ENCODE data around the gene RETSAT.
"Not testable (repeated sequence)": the region's sequence is repeated elsewhere in the genome, so short reads cannot be mapped to it uniquely, and the experiment has no call there.

Gene RETSAT

GRCh38 chr2:85329701-85330100, 24.6 kb downstream of the RETSAT start:
- not testable (repeated sequence) for DNase-seq

GRCh38 chr2:85329181-85329651, 25.1 kb downstream of the RETSAT start:
- DNase-seq: no peak

GRCh38 chr2:85327822-85328617, 26.3 kb downstream of the RETSAT start, which contains the start of gene TGOLN2:
TGOLN2 (minus strand) TSS chr2:85327989; CDS start chr2:85327962, 27 bp downstream.
- DNase-seq: peak; percentile 93

- peak; percentile 40 for DNase-seq
Measured at GRCh38 chr2:85327160-85327821, 27.0 kb downstream of the RETSAT start.

DNA sequence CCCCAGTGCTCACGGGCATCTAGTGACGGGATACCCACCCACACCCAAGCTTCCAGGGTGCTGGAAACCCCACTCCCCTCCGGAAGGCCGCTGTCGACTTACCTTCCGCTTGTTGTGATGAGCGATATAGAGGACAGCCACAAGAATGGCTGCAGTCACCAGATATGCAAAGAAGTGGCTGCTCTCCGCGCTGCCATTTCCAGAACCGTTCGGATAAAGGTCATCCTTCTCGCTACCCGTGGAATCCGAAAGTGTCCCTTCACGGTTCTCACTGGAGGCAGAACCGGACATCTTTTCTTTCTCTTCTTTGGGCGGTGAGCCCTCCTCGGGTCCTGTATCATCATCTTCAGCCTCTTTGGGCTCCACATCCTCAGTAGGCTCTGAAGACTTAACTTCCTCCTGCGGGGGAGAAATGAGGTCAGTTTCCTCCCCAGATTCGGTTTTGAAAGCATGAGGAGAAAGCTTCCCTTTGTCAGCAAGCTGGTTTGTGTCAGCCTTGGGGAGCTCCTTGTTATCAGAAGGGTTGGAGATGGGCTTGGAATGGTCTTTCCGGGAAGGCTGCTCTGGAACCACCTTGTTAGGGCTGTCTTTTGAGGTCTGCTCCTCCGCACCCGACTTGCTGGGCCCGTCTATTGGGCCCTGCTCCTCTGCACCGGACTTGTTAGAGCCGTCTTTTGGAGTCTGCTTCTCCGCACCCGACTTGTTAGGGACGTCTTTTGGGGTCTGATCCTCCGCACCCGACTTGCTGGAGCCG, 27.7 kb downstream of the RETSAT start:
- no peak for DNase-seq

GRCh38 chr2:85325466-85325811, 28.9 kb downstream of the RETSAT start:
- DNase-seq: no peak

DNA sequence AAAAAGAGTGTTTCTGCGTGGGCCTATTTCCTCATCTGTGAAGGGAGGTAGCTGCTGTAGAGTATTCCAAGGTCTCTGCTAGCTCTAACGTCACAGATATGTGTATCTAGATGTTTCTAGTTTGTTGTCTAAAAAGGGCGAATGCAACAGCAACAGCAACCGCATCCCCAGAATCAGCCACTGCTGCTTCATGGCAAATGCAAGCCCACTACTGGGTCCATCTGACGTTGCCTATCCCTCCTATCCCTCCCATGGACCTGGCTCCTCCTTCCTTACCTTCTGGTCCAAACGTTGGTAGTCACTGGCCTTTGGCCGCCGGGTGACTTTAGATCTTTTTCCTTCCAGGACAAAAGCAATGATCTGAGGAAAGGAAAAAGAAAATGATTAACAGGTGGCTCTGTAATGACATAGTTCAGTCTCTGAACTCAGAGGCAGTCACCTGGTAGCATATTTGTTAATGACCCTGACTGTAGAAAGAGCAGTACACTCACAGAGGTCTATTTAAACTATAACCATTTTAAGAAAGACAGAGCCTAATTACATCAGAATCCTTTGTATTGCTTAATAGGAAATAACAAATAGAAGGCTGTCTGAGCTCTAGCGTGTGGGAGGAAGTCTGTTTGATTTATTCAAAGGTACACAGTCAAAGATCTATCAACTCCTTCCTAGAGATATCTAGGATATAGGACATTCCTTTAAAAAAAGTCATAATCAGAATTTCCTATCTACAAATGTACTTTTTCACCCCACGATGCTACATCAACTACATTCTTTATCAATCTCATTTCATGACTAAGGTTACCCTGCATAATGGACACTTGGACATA, 29.5 kb downstream of the RETSAT start:
- DNase-seq: no peak

DNA sequence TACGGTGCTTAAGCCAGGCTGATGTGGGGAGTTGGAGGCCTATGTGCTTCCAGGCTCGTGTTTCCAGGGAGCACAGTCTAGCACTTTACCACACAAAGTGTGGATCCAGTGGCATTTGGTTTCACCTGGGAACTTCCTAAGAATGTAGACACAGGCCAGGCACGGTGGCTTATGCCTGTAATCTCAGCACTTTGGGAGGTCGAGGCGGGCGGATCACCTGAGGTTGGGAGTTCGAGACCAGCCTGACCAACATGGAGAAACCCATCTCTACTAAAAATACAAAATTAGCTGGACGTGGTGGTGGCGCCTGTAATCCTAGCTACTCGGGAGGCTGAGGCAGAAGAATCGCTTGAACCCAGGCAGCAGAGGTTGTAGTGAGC, 30.4 kb downstream of the RETSAT start:
- not testable (repeated sequence) for DNase-seq

DNA sequence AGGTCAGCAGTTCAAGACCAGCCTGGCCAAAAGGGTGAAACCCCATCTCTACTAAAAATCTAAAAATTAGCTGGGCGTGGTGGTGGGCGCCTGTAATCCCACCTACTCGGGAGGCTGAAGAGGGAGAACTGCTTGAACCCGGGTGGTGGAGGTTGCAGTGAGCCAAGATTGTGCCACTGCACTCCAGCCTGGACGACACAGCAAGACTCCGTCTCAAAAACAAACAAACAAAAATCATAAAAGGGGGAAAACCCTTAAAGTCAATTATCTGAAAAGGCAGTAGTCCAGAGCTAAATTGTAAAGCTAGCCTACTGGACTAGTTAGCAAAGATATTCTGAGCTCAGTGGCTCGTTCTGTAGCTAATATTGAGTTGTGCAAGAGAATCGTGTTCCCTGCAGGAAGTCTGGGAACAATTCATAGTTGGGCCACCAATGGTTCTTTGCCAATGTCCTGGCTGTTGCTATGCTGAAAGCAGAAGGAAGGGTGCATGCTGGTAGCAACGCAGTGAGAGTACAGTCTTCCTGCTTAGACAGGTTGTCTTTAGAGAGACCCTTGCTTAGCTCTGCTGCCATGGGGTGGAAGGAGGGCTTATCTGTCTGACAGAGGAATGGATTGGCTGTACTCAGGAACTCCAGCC, 30.9 kb downstream of the RETSAT start:
- DNase-seq: no peak

GRCh38 chr2:85319796-85320195, 34.5 kb downstream of the RETSAT start:
- DNase-seq: no peak

DNA sequence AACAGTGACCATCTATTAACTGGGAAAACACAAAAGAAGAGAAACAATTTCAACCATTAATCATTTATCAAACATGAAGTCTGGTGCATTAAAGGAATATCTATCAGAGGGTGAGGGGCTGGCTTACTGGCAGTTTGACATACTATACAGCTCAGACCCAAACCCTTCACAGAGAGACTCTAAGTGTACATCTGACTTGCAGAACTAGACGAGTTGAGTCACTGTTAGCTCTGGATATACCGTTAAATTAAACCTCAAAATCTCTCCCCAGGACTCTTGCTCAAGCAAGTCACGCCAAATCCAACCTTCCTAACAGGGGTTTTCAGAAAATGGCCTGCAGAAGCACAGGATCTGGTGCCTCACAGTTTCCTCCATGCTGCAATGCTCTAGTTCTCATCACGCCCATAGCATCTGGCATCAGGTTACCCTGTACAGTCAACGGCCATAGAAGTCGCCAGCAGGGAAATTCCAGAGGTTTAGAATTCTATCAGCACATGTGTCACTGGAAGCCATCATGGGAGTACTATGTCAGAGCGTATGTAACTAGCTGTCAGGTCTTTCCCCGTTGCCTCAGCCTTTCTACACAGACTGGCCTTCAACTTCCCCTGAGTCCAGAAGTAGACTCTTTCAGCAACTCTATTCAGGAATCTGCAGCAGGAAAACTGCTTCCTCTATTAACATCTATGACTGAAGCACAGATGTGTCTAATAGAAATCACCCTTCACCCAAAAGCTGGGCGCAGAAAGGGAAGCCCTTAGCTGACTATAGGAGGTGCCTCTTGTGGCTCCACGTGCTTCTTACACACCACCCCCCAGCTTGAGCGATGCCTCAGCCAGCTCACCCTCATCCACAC, 35.9 kb downstream of the RETSAT start:
- no peak for DNase-seq

DNA sequence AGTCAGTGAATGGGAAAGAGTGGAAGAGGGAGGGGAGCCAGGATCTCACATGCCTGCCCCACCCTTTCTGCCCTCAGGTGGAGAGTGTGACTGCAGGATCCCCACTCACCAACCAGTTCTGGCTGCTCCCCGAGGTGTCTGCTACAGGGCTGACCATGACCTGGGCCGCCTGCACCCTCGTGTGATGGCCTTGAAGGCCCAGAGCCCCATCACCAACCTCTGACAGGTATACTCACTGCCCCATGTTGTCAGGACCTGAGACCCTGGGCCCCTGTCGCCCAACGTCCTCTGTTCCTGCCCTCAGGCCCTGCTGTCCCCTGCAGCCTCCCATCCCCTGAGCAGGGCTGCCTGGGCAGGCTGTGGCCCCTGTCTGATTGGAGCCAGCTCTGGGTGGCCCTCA, 38.4 kb downstream of the RETSAT start:
- not testable (repeated sequence) for DNase-seq

- no peak for DNase-seq
Measured at GRCh38 chr2:85314884-85315242, 39.5 kb downstream of the RETSAT start.

DNA sequence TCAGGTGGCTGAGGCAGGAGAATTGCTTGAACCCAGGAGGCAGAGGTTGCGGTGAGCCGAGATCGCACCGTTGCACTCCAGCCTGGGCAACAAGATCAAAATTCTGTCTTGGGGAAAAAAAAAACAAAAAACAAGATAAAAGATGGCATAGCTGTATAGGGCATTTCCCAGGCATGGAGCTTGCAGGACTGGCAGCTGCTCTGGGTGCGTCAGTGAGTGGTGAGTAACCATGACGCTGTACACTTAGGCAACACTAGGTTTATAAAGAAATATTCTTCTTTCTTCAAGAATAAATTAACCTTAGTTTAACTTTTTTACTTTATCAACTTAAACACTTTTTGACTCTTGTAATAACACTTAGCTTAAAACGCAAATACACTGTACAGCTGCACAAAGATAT, 41.9 kb downstream of the RETSAT start:
- no peak for DNase-seq

DNA sequence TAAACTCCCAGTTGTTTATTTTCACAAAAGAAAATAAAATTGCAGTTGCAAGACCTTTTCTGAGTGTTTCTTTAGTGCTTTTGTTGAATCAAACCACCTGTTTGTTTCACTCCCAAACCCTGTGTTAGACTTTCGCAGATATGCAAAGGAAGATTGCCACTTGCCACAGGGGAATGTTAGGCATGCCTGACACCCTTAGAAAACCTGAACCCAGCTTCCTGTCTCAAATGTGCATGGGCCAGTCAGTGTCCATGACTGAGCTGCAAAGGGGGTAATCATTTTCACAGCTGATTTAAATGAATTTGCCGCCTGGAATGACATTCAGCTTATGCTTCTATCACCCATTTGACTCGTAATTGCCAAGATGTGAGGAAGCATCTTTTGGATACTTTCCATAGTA, 44.0 kb downstream of the RETSAT start:
- no peak for DNase-seq

DNA sequence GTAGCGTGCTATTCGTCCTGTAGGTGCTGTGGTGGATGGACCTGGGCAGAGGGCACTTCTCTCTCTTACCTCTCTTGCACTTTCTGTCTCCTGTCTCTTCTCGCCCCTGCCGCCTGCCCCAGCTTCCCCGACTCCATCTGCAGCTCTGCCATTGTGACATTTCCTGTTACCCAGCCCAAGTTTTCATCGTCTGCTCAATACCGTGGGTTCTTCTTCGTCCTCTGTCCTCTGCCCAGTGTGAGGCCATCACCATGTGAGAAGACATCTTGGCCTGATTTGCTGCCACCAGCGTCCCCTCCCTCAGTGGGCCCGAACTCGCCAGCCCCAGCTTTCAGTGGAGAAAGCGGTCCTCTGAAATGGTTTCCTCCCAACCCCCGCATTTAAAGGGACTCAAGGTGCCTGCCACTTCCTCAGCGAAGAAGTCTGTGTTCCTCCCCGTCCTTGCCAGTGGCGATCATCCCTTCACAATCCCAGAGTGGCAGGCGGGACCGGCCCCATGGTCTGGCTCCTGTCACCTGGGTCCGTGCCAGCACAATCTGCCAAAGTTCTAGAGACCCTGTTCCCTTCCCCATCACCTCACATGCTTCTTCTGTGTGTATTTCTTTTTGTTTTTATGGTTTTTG, 44.5 kb downstream of the RETSAT start:
- DNase-seq: no peak

DNA sequence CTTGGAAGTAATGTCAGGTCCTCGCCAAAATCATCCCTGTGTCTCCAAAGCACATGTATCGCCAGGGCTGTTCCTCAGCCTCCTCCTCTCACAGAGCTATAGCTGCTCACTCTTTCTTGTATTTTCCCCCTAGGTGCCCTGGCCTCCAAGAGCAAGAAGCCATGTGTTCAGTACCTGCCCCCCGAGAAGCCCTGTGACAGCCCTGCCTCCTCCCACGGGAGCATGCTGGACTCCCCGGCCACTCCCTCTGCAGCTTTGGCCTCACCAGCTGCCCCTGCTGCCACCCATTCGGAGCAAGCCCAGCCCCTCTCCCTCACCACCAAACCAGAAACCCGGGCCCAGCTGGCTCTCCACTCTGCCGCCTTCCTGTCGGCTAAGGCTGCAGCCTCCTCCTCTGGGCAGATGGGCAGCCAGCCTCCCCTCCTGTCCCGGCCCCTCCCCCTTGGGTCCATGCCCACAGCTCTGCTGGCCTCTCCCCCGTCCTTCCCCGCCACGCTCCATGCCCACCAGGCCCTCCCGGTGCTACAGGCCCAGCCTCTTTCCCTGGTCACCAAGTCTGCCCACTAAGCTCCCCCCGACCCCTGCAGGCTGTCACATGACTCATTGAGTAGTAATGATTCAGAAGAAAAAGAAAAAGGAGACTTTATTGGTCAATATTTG, 45.3 kb downstream of the RETSAT start:
- DNase-seq: peak; percentile 91

- peak; percentile 59 for DNase-seq
Measured at GRCh38 chr2:85308201-85308600, 46.1 kb downstream of the RETSAT start.

DNA sequence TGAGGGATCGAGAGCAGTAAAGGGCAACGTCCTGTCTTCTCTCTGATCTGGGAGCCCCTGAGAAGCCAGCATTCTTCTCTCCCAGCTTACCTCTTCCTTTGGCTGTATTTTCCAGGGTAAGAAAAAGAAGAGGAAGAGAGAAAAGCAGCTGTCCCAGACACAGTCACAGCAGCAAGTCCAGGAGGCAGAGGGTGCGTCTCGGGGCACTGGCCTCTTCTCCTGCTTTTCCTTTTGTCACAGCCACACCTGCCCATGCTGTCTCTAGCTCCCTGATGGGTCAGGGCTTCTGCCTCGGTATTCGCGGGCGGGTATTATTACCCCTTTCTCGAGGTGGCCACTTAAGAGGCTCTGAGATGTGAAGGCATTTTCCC, 46.8 kb downstream of the RETSAT start:
- no peak for DNase-seq

GRCh38 chr2:85303780-85304531, 50.4 kb downstream of the RETSAT start:
- DNase-seq: peak; percentile 36

All from NCI-H69 (cell line).